Measurements from ENCODE around the gene SFTPD.

GRCh38 chr10:79933961-79934360 lies 14.9 kb downstream of the SFTPD start:
- TF ChIP-seq CTCF (conservative IDR thresholded peaks at IDR 0.05; ENCODE audit: low read depth, low read length) (no peak), EZH2 (IDR thresholded peaks at IDR 0.05; ENCODE audit: borderline replicate concordance, low read depth, low read length, poor library complexity, severe bottlenecking) (no peak)

Measured in A673 (cell line).